Mammary epithelial cell (primary cell): ENCODE measurements around the gene CHL1.

Source experiments
- CTCF ChIP-seq, 2 donors: IDR thresholded peaks in 1 of 2; conservative IDR thresholded peaks in 1 of 2; 2 replicates each; pipeline ENCODE4 v1.5.1; 2011 to 2012; ENCODE audit warnings: inconsistent platforms in 2 of 2, low read length in 2 of 2, mild to moderate bottlenecking in 2 of 2, control low read depth in 1 of 2, low read depth in 1 of 2; ENCODE audit not compliant: insufficient read depth in 1 of 2; ENCODE audit errors: extremely low read depth in 1 of 2
- EZH2 ChIP-seq: IDR thresholded peaks from 2 replicates; pipeline ENCODE4 v1.6.1; 2012; ENCODE audit warnings: low read length, inconsistent platforms, borderline replicate concordance

DNA sequence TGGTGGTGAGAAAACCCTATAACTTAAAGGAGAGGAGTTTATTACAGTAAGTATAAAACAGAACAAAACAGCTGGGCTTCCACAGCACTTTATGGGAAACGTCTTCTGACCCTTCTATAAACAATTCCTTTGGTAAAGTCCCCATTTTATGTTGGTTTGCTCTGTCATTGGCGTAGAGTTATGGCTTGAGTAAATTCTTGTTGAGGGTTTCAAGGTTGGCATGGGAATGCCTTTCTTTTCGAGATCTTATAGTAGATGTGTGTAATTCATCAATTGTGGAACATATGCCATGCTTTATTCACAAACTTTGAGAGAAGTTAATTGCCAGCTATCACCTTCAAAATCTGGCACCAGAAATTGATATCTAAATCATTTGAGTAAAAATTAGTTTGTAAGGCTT, 11.6 kb upstream of the CHL1 start:
- no peak for TF ChIP-seq CTCF (conservative IDR thresholded peaks at IDR 0.05 in 1 of 2, IDR thresholded peaks at IDR 0.05 in 1 of 2; ENCODE audit: extremely low read depth in 1 of 2, insufficient read depth in 1 of 2, low read depth in 1 of 2, low read length in 2 of 2)
- no peak for TF ChIP-seq EZH2
